ENCODE measurements around the gene MYRIP.

DNA sequence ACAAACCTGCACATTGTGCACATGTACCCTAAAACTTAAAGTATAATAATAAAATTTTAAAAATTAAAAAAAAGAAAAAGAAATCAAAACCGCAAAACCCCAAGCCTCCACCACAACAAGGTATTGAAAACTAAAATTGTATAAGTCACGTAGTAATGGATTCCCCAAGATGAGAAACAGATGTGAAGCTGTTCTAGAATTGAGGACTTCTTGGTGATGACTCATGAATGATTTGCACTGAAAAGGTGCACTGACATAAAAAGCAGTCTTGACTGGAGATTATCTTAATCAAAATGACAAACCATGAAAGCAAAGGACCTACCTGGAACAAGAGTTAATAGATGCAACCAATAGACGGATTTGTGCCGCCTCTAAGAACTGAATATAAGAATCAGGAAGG is 225.8 kb downstream of the MYRIP start:
- TF ChIP-seq, protein P1, sequence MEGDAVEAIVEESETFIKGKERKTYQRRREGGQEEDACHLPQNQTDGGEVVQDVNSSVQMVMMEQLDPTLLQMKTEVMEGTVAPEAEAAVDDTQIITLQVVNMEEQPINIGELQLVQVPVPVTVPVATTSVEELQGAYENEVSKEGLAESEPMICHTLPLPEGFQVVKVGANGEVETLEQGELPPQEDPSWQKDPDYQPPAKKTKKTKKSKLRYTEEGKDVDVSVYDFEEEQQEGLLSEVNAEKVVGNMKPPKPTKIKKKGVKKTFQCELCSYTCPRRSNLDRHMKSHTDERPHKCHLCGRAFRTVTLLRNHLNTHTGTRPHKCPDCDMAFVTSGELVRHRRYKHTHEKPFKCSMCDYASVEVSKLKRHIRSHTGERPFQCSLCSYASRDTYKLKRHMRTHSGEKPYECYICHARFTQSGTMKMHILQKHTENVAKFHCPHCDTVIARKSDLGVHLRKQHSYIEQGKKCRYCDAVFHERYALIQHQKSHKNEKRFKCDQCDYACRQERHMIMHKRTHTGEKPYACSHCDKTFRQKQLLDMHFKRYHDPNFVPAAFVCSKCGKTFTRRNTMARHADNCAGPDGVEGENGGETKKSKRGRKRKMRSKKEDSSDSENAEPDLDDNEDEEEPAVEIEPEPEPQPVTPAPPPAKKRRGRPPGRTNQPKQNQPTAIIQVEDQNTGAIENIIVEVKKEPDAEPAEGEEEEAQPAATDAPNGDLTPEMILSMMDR (IDR thresholded peaks at IDR 0.05; ENCODE audit: low read depth, low read length): no peak
- no peak for TF ChIP-seq EZH2phosphoT487 (IDR thresholded peaks at IDR 0.05; ENCODE audit: low read depth)

All from OCI-LY3 (cell line).